Fibroblast of lung (primary cell): ENCODE data around the gene S100A8. TPM values are rescaled to one million over a fixed set of nuclear protein-coding genes. Genes with fewer than 3 reads are reported as not detected.

Experiments
- DNase-seq, 2 donors: peaks; one replicate each; pipeline versions ENCODE4 v3.0.0 to v3.0.0-alpha.2; 2010; ENCODE audit warnings: low read depth in 2 of 2
- H2AFZ ChIP-seq: 2 replicates; pipeline ENCODE4 v1.5.1; 2012; ENCODE audit warnings: low read length, control low read depth, inconsistent platforms
- H3K27ac ChIP-seq: 2 replicates; pipeline ENCODE4 v1.5.1; 2011; ENCODE audit warnings: low read length, control low read depth; ENCODE audit not compliant: insufficient read depth
- H3K27me3 ChIP-seq: 2 replicates; pipeline ENCODE4 v1.5.1; 2011; ENCODE audit warnings: mild to moderate bottlenecking, low read length; ENCODE audit not compliant: control insufficient read depth, insufficient read depth
- H3K36me3 ChIP-seq: 2 replicates; pipeline ENCODE4 v1.5.1; 2011; ENCODE audit warnings: low read length; ENCODE audit not compliant: control insufficient read depth, insufficient read depth
- H3K4me1 ChIP-seq: 2 replicates; pipeline ENCODE4 v1.5.1; 2011; ENCODE audit warnings: low read length; ENCODE audit not compliant: control insufficient read depth, insufficient read depth; ENCODE audit errors: extremely low read depth
- H3K4me2 ChIP-seq: 2 replicates; pipeline ENCODE4 v1.5.1; 2011; ENCODE audit warnings: low read length, control low read depth; ENCODE audit not compliant: insufficient read depth; ENCODE audit errors: extremely low read depth
- H3K4me3 ChIP-seq, 4 experiments: fragments of 200-600 bp in 1 of 4; sonication (generic) in 1 of 4; replicated peaks in 1 of 4; 2 replicates each; pipeline ENCODE4 v1.5.1; 2011 to 2016; ENCODE audit warnings: low read length in 4 of 4, low read depth in 3 of 4, mild to moderate bottlenecking in 3 of 4, control low read depth in 2 of 4, inconsistent platforms in 1 of 4, mixed read lengths in 1 of 4; ENCODE audit not compliant: insufficient read depth in 1 of 4; ENCODE audit errors: control extremely low read depth in 1 of 4
- H3K79me2 ChIP-seq: 2 replicates; pipeline ENCODE4 v1.5.1; 2012; ENCODE audit warnings: mild to moderate bottlenecking, low read length, inconsistent platforms; ENCODE audit not compliant: control insufficient read depth, insufficient read depth
- H3K9ac ChIP-seq: 2 replicates; pipeline ENCODE4 v1.5.1; 2011; ENCODE audit warnings: mild to moderate bottlenecking, low read length, control low read depth; ENCODE audit not compliant: insufficient read depth
- H3K9me3 ChIP-seq: 2 replicates; pipeline ENCODE4 v1.5.1; 2012; ENCODE audit warnings: low read depth, low read length; ENCODE audit not compliant: control insufficient read depth, insufficient read depth
- H4K20me1 ChIP-seq: 2 replicates; pipeline ENCODE4 v1.5.1; 2011; ENCODE audit warnings: low read length; ENCODE audit not compliant: control insufficient read depth, insufficient read depth; ENCODE audit errors: extremely low read depth
- CTCF ChIP-seq, 2 donors: IDR thresholded peaks in 1 of 2; conservative IDR thresholded peaks in 1 of 2; 1 replicate in 1 of 2; 2 replicates in 1 of 2; pipeline ENCODE4 v1.5.1; 2011 to 2012; ENCODE audit warnings: low read length in 2 of 2, control low read depth in 1 of 2, inconsistent platforms in 1 of 2, low read depth in 1 of 2, mild to moderate bottlenecking in 1 of 2
- EZH2 ChIP-seq: IDR thresholded peaks from 2 replicates; pipeline ENCODE4 v1.5.1; 2012; ENCODE audit warnings: low read length, control low read depth, mild to moderate bottlenecking; ENCODE audit errors: missing control alignments
- polyA plus RNA-seq, 2 donors: library from polyadenylated mRNA; depleted of rRNA in 1 of 2; stranded (reverse) in 1 of 2; unstranded in 1 of 2; fragments of >200 nt; gene quantifications; 2 replicates each; pipeline ENCODE4 v1.2.1, GENCODE V29; 2011 to 2012; ENCODE audit warnings: missing spikeins in 1 of 2
- total RNA-seq: library from RNA; depleted of rRNA; stranded (reverse); fragments of >200 nt; gene quantifications from 2 replicates; pipeline ENCODE4 v1.2.1, GENCODE V29; 2014

The S100A8 gene
- total and polyA plus RNA-seq, 2 donors (not counting 1 experiment from before 2014, with no cell fraction given) = not detected

GRCh38 chr1:153387785-153388184 is 3.1 kb downstream of the S100A8 start:
- DNase-seq = no peak
- no peaks in the 10 kb centered on the region for H3K4me1 ChIP-seq
- no peaks in the 10 kb centered on the region for H3K9me3 ChIP-seq
- H3K79me2 ChIP-seq = no peaks in the 10 kb centered on the region
- no peaks in the 10 kb centered on the region for H4K20me1 ChIP-seq
- no peak overlapping the region for H3K4me2 ChIP-seq
- H3K27me3 ChIP-seq = peaks cover 2% of the 10 kb centered on the region
- TF ChIP-seq EZH2 (no peak), CTCF (conservative IDR thresholded peaks at IDR 0.05 in 1 of 2, IDR thresholded peaks at IDR 0.05 in 1 of 2; ENCODE audit: low read depth in 1 of 2, low read length in 2 of 2) (no peak)
- no peak overlapping the region for H2AFZ ChIP-seq
- no peaks in the 10 kb centered on the region for H3K36me3 ChIP-seq
- no peak overlapping the region for H3K4me3 ChIP-seq
- no peak overlapping the region for H3K9ac ChIP-seq
- no peak overlapping the region for H3K27ac ChIP-seq

- no peak overlapping the region for H2AFZ ChIP-seq
- H3K27me3 ChIP-seq = peaks cover 2% of the 10 kb centered on the region
- H3K9me3 ChIP-seq = no peaks in the 10 kb centered on the region
- H3K4me2 ChIP-seq = no peak overlapping the region
- no peaks in the 10 kb centered on the region for H3K36me3 ChIP-seq
- TF ChIP-seq CTCF (conservative IDR thresholded peaks at IDR 0.05 in 1 of 2, IDR thresholded peaks at IDR 0.05 in 1 of 2; ENCODE audit: low read depth in 1 of 2, low read length in 2 of 2) (no peak), EZH2 (no peak)
- H3K9ac ChIP-seq = no peak overlapping the region
- no peak overlapping the region for H3K4me3 ChIP-seq
- no peaks in the 10 kb centered on the region for H3K79me2 ChIP-seq
- no peaks in the 10 kb centered on the region for H4K20me1 ChIP-seq
- DNase-seq = no peak
- H3K27ac ChIP-seq = no peak overlapping the region
- no peaks in the 10 kb centered on the region for H3K4me1 ChIP-seq
Observed at GRCh38 chr1:153387001-153387400, 3.9 kb downstream of the S100A8 start.

- H2AFZ ChIP-seq = no peak overlapping the region
- TF ChIP-seq EZH2 = no peak
- no peak for TF ChIP-seq CTCF (conservative IDR thresholded peaks at IDR 0.05 in 1 of 2, IDR thresholded peaks at IDR 0.05 in 1 of 2; ENCODE audit: low read depth in 1 of 2, low read length in 2 of 2)
- DNase-seq = no peak
- H3K9me3 ChIP-seq = no peaks in the 10 kb centered on the region
- H4K20me1 ChIP-seq = no peaks in the 10 kb centered on the region
- H3K4me2 ChIP-seq = no peak overlapping the region
- H3K79me2 ChIP-seq = no peaks in the 10 kb centered on the region
- H3K27me3 ChIP-seq = peaks cover 2% of the 10 kb centered on the region
- H3K4me3 ChIP-seq = no peak overlapping the region
- no peak overlapping the region for H3K9ac ChIP-seq
- H3K4me1 ChIP-seq = no peaks in the 10 kb centered on the region
- H3K36me3 ChIP-seq = no peaks in the 10 kb centered on the region
- H3K27ac ChIP-seq = no peak overlapping the region
Observed at GRCh38 chr1:153386500-153386901, 4.4 kb downstream of the S100A8 start.
